Measurements from ENCODE around the gene ATP5F1E. TPM values are rescaled to one million over a fixed set of nuclear protein-coding genes. Genes with fewer than 3 reads are reported as not detected.
A peak's percentile ranks its signal among the peaks of the same experiment; 100 is the strongest.

Gene ATP5F1E
- total RNA-seq, 1 donor from 2014 or later = 94.4 TPM

DNA sequence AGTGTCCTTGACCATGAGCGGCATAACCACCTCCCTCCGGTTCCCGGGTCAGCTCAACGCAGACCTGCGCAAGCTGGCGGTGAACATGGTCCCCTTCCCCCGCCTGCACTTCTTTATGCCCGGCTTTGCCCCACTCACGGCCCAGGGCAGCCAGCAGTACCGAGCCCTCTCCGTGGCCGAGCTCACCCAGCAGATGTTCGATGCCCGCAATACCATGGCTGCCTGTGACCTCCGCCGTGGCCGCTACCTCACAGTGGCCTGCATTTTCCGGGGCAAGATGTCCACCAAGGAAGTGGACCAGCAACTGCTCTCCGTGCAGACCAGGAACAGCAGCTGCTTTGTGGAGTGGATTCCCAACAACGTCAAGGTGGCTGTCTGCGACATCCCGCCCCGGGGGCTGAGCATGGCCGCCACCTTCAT is 8.0 kb downstream of the ATP5F1E start:
- H3K4me3 ChIP-seq (ENCODE audit: insufficient read depth, low read depth, low read length) = no peak overlapping the region
- FAIRE-seq (no peak), DNase-seq (ENCODE audit: low read depth) (no peak)
- H3K27ac ChIP-seq (ENCODE audit: low read depth, low read length) = no peak overlapping the region
- peaks cover 23% of the 10 kb centered on the region for H3K36me3 ChIP-seq (ENCODE audit: insufficient read depth, low read length)
- no peak overlapping the region for H3K9ac ChIP-seq (ENCODE audit: low read length)
- no peaks in the 10 kb centered on the region for H3K9me3 ChIP-seq (ENCODE audit: insufficient read depth, low read depth, low read length)
- H4K20me1 ChIP-seq (ENCODE audit: insufficient read depth, low read length) = peaks cover 51% of the 10 kb centered on the region
- H3K4me1 ChIP-seq (ENCODE audit: insufficient read depth, low read length) = peaks cover 28% of the 10 kb centered on the region
- Mint-ChIP-seq H3K4me1 (ENCODE audit: low read depth, unreplicated experiment) (peaks cover 32% of the 10 kb centered on the region), H3K4me3 (ENCODE audit: unreplicated experiment) (no peak overlapping the region), H3K27ac (ENCODE audit: unreplicated experiment) (no peak overlapping the region), H3K36me3 (ENCODE audit: low read depth, unreplicated experiment) (peaks cover 13% of the 10 kb centered on the region), H3K27me3 (ENCODE audit: low read depth, unreplicated experiment) (no peaks in the 10 kb centered on the region), H3K9me3 (ENCODE audit: unreplicated experiment) (no peaks in the 10 kb centered on the region)
- no peaks in the 10 kb centered on the region for H3K27me3 ChIP-seq (ENCODE audit: insufficient read depth, low read length)
- no peak overlapping the region for H2AFZ ChIP-seq (ENCODE audit: low read depth, low read length)
- no peak overlapping the region for H3K4me2 ChIP-seq (ENCODE audit: low read length)
- peaks cover 57% of the 10 kb centered on the region for H3K79me2 ChIP-seq (ENCODE audit: insufficient read depth, low read length)
- no peak for TF ChIP-seq EZH2 (IDR thresholded peaks at IDR 0.05; ENCODE audit: insufficient read depth, low read length)
- TF ChIP-seq, protein P1, sequence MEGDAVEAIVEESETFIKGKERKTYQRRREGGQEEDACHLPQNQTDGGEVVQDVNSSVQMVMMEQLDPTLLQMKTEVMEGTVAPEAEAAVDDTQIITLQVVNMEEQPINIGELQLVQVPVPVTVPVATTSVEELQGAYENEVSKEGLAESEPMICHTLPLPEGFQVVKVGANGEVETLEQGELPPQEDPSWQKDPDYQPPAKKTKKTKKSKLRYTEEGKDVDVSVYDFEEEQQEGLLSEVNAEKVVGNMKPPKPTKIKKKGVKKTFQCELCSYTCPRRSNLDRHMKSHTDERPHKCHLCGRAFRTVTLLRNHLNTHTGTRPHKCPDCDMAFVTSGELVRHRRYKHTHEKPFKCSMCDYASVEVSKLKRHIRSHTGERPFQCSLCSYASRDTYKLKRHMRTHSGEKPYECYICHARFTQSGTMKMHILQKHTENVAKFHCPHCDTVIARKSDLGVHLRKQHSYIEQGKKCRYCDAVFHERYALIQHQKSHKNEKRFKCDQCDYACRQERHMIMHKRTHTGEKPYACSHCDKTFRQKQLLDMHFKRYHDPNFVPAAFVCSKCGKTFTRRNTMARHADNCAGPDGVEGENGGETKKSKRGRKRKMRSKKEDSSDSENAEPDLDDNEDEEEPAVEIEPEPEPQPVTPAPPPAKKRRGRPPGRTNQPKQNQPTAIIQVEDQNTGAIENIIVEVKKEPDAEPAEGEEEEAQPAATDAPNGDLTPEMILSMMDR (IDR thresholded peaks at IDR 0.05; ENCODE audit: insufficient read depth, low read depth, low read length) = no peak

- H3K9me3 ChIP-seq (ENCODE audit: insufficient read depth, low read depth, low read length) = no peaks in the 10 kb centered on the region
- no peak overlapping the region for H2AFZ ChIP-seq (ENCODE audit: low read depth, low read length)
Measured at GRCh38 chr20:59023616-59024015, 8.5 kb downstream of the ATP5F1E start.

GRCh38 chr20:59022754-59023153 is 9.4 kb downstream of the ATP5F1E start:
- no peak overlapping the region for H3K27ac ChIP-seq (ENCODE audit: low read depth, low read length)
- H3K9me3 Mint-ChIP-seq (ENCODE audit: unreplicated experiment) = no peaks in the 10 kb centered on the region
- no peaks in the 10 kb centered on the region for H3K27me3 ChIP-seq (ENCODE audit: insufficient read depth, low read length)
- H3K9ac ChIP-seq (ENCODE audit: low read length) = no peak overlapping the region
- DNase-seq (ENCODE audit: low read depth) = no peak
- H3K27me3 Mint-ChIP-seq (ENCODE audit: low read depth, unreplicated experiment) = no peaks in the 10 kb centered on the region
- TF ChIP-seq, protein P1 (IDR thresholded peaks at IDR 0.05; ENCODE audit: insufficient read depth, low read depth, low read length) = no peak
- no peak for TF ChIP-seq EZH2 (IDR thresholded peaks at IDR 0.05; ENCODE audit: insufficient read depth, low read length)
- peaks cover 18% of the 10 kb centered on the region for H3K36me3 ChIP-seq (ENCODE audit: insufficient read depth, low read length)
- H3K4me1 ChIP-seq (ENCODE audit: insufficient read depth, low read length) = peaks cover 15% of the 10 kb centered on the region
- no peak overlapping the region for H2AFZ ChIP-seq (ENCODE audit: low read depth, low read length)
- peaks cover 19% of the 10 kb centered on the region for H3K4me1 Mint-ChIP-seq (ENCODE audit: low read depth, unreplicated experiment)
- H4K20me1 ChIP-seq (ENCODE audit: insufficient read depth, low read length) = peaks cover 38% of the 10 kb centered on the region
- FAIRE-seq = no peak
- no peak overlapping the region for H3K4me3 Mint-ChIP-seq (ENCODE audit: unreplicated experiment)
- no peak overlapping the region for H3K4me2 ChIP-seq (ENCODE audit: low read length)
- H3K79me2 ChIP-seq (ENCODE audit: insufficient read depth, low read length) = peaks cover 44% of the 10 kb centered on the region
- H3K9me3 ChIP-seq (ENCODE audit: insufficient read depth, low read depth, low read length) = no peaks in the 10 kb centered on the region
- no peak overlapping the region for H3K4me3 ChIP-seq (ENCODE audit: insufficient read depth, low read depth, low read length)
- H3K27ac Mint-ChIP-seq (ENCODE audit: unreplicated experiment) = peak overlapping the region; percentile 1
- H3K36me3 Mint-ChIP-seq (ENCODE audit: low read depth, unreplicated experiment) = peaks cover 10% of the 10 kb centered on the region

More at GRCh38 chr20:59023616-59024015, 8.5 kb downstream of the ATP5F1E start:
- Mint-ChIP-seq H3K4me3 (ENCODE audit: unreplicated experiment) (no peak overlapping the region), H3K9me3 (ENCODE audit: unreplicated experiment) (no peaks in the 10 kb centered on the region), H3K4me1 (ENCODE audit: low read depth, unreplicated experiment) (peaks cover 27% of the 10 kb centered on the region), H3K27ac (ENCODE audit: unreplicated experiment) (no peak overlapping the region), H3K27me3 (ENCODE audit: low read depth, unreplicated experiment) (no peaks in the 10 kb centered on the region), H3K36me3 (ENCODE audit: low read depth, unreplicated experiment) (peaks cover 12% of the 10 kb centered on the region)
- Histone ChIP-seq H3K27me3 (ENCODE audit: insufficient read depth, low read length) (no peaks in the 10 kb centered on the region), H3K4me3 (ENCODE audit: insufficient read depth, low read depth, low read length) (no peak overlapping the region), H4K20me1 (ENCODE audit: insufficient read depth, low read length) (peaks cover 46% of the 10 kb centered on the region), H3K36me3 (ENCODE audit: insufficient read depth, low read length) (peaks cover 18% of the 10 kb centered on the region), H3K4me2 (ENCODE audit: low read length) (no peak overlapping the region), H3K79me2 (ENCODE audit: insufficient read depth, low read length) (peaks cover 52% of the 10 kb centered on the region), H3K4me1 (ENCODE audit: insufficient read depth, low read length) (peaks cover 22% of the 10 kb centered on the region), H3K9ac (ENCODE audit: low read length) (no peak overlapping the region), H3K27ac (ENCODE audit: low read depth, low read length) (no peak overlapping the region)
- FAIRE-seq (no peak), DNase-seq (ENCODE audit: low read depth) (no peak)
- TF ChIP-seq, protein P1 (IDR thresholded peaks at IDR 0.05; ENCODE audit: insufficient read depth, low read depth, low read length) = no peak
- no peak for TF ChIP-seq EZH2 (IDR thresholded peaks at IDR 0.05; ENCODE audit: insufficient read depth, low read length)

Data from astrocyte (in vitro differentiated cells and primary cell).